ENCODE measurements around the gene CPED1.

The CPED1 gene

DNA sequence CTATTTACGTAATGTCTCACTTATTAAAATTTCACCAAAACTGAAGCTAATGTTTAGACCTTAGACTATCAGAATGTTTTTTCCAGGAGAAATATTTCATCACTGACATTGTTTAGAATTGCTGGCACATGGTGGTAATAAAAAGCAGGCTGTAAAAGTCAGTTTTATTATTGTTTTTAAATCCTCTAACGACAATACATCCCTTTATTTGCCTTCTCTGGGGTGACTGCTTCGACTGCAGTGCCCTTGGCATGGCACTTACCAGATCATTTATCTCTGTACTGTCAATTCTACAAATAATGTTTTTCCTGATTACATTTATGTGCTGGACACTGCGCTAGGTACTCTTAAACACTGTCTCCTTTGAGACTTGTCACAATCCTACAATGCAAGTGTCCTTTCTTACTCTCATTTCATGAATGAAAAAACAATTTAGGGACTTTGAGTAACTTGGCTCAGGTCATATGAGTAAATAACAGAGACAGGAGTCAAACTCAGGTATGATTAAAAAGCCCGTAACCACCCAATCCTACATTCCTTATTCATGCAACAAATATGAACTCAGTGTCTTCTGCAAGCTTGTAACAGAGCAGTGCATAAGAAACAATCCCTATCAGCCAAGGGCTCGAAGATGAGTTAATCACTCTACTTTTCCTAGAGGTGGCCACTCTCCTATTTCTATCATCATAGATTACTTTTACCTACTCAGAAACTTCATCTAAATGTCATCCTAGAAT is 43.5 kb upstream of the CPED1 start:
- TF ChIP-seq, protein P1, sequence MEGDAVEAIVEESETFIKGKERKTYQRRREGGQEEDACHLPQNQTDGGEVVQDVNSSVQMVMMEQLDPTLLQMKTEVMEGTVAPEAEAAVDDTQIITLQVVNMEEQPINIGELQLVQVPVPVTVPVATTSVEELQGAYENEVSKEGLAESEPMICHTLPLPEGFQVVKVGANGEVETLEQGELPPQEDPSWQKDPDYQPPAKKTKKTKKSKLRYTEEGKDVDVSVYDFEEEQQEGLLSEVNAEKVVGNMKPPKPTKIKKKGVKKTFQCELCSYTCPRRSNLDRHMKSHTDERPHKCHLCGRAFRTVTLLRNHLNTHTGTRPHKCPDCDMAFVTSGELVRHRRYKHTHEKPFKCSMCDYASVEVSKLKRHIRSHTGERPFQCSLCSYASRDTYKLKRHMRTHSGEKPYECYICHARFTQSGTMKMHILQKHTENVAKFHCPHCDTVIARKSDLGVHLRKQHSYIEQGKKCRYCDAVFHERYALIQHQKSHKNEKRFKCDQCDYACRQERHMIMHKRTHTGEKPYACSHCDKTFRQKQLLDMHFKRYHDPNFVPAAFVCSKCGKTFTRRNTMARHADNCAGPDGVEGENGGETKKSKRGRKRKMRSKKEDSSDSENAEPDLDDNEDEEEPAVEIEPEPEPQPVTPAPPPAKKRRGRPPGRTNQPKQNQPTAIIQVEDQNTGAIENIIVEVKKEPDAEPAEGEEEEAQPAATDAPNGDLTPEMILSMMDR (IDR thresholded peaks at IDR 0.05; ENCODE audit: insufficient read depth, low read length, missing control alignments), result no peak
- DNase-seq (ENCODE audit: low read depth, low spot score), result no peak
- POLR2A ChIA-PET, result no interaction called here
- CTCF ChIA-PET, result no interaction called here
- no peak overlapping the region for H3K4me3 ChIP-seq (ENCODE audit: low read depth, low read length)

DNA sequence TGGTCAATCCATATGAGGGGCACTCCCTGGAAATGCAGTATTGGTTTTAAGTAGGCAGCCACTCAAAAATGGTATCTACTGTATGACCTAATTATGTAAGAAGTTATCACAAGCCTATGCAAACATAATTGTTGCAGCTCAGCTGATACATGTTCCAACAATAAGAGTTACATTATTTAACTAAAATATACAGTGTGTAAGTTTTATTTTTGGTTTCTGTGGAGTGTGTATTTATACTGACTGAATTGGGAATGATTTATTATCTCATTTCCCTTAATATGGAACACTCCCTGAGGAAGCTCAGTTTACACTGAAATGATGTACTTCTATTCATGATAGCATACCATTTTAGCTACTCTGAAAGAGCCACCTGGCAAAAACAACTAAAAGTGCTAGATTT is 40.5 kb upstream of the CPED1 start:
- DNase-seq (ENCODE audit: low read depth, low spot score), result no peak
- TF ChIP-seq, protein P1 (IDR thresholded peaks at IDR 0.05; ENCODE audit: insufficient read depth, low read length, missing control alignments), result no peak
- ChIA-PET POLR2A (no interaction called here), CTCF (interaction anchor here (1.5 kb wide), 1 partner anchor 134 kb away, joined by 3 read pairs; no protein-coding TSS in a partner anchor)
- H3K4me3 ChIP-seq (ENCODE audit: low read depth, low read length), result no peak overlapping the region

DNA sequence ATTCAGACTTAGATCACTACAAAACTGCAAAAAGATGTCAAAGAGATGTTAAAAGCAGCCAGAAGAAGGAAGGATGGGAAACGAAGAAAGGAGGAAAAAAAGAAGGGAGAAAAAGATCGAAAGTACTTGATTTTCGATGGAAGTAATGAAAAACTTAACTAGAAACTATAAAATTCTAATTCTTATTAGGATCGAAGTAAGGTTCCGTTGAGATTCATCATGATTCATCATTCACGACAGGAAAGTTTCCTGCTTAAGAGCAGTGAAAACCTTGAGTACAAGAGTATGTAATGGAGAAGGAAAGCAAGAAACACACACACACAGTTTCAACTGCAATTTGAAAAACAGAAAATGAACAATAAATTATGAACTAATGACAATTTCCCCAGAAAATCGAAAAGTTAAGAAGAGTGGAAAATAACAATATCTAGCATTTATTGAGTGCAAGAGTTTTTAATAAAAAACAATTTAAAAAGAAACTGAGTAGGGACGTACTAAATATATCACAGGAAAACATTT is 39.1 kb upstream of the CPED1 start:
- ChIA-PET CTCF (no interaction called here), POLR2A (no interaction called here)
- H3K4me3 ChIP-seq (ENCODE audit: low read depth, low read length), result no peak overlapping the region
- no peak for DNase-seq (ENCODE audit: low read depth, low spot score)
- TF ChIP-seq, protein P1 (IDR thresholded peaks at IDR 0.05; ENCODE audit: insufficient read depth, low read length, missing control alignments), result no peak

DNA sequence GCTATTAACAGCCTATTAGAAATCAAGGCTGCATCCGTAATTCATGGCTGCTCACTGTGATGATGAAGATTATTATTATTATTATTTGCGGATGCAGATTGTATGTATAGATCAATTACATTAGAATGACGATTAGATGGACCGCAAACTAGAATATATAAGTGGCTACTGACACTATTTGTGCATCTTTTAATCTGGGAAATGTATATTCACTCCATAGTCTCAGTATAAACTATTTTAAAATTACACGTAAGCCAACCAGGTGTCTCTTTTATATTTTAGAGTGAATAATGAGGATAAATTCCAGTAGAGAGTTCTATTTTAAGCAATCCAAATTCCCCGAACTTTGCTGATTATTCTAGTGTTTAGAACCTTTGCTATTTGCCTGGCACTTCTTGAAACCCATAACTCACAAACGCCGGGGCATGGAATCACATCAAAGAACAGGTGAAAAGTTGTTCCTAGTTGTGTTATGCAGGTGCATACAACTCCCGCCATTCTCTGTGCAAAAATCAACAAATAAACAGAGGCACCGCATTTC is 38.4 kb upstream of the CPED1 start:
- ChIA-PET CTCF (interaction anchor here (0.7 to 1.3 kb wide), 2 partner anchors 40 to 153 kb away, joined by 3 read pairs; no protein-coding TSS in a partner anchor), POLR2A (interaction anchor here (0.6 to 1.4 kb wide), 3 partner anchors 18 to 134 kb away, joined by 3 to 8 read pairs (median 5); no protein-coding TSS in a partner anchor)
- H3K4me3 ChIP-seq (ENCODE audit: low read depth, low read length), result peak overlapping the region; percentile 60
- TF ChIP-seq, protein P1 (IDR thresholded peaks at IDR 0.05; ENCODE audit: insufficient read depth, low read length, missing control alignments), result no peak
- no peak for DNase-seq (ENCODE audit: low read depth, low spot score)

DNA sequence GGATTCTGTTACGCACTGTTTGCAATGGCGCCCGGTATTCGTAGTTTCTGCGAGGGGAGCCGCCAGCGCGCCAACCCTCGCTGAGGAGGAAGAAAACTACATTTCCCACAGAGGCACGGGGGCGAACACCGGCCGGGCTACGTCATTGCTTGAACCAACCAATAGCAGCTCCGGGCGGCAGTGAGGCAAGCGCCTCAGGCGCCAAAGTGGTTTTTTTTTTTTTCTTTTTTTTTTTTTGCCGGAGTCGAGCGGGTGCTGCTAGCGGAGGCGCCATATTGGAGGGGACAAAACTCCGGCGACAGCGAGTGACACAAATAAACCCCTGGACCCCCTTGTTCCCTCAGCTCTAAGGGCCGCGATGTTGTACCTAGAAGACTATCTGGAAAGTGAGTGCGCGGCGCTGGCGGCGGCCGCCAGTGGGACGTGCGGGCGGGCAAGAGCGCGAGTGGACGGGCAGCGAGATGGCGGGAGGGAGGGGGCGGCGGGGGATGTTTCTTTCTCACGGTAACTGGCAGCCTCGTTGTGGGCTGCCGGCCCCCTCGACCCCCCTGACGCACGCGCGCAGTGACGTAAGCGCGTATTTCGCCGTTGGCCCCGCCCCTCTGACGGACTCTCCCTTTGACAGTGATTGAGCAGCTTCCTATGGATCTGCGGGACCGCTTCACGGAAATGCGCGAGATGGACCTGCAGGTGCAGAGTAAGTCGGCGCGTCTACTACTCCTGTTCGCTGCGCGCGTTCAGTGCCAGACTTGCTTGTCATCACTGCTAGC is 37.8 kb upstream of the CPED1 start, which contains the start of gene ING3:
Gene ING3 (plus strand): TSS at position 239 of the 770 bp plus-strand sequence. CDS start 120 bp downstream, at position 359.
- ChIA-PET POLR2A (interaction anchor here (0.6 to 1.4 kb wide), 3 partner anchors 18 to 133 kb away, joined by 3 to 8 read pairs (median 5); no protein-coding TSS in a partner anchor), CTCF (interaction anchor here (0.7 to 1.3 kb wide), 5 partner anchors 36 to 158 kb away, joined by 3 to 4 read pairs (median 3); partner anchors contain the start of gene CPED1)
- peak within 1 kb of the TSS; percentile 88 for H3K4me3 ChIP-seq (ENCODE audit: low read depth, low read length)
- DNase-seq (ENCODE audit: low read depth, low spot score), result peak; percentile 79
- TF ChIP-seq, protein P1 (IDR thresholded peaks at IDR 0.05; ENCODE audit: insufficient read depth, low read length, missing control alignments), result no peak

All from AG04449 (cell line).